Endothelial cell (in vitro differentiated cells): ENCODE results near the gene NFIB. TPM values are rescaled to one million over a fixed set of nuclear protein-coding genes. Genes with fewer than 3 reads are reported as not detected.

Experiments used
- DNase-seq: peaks from one replicate; pipeline ENCODE4 v3.0.0; 2021; ENCODE audit warnings: low spot score
- H3K27ac Mint-ChIP-seq: one replicate; pipeline ENCODE4 v1.8.0; 2021; ENCODE audit warnings: mixed read lengths, inconsistent platforms; ENCODE audit not compliant: unreplicated experiment
- H3K27me3 Mint-ChIP-seq: one replicate; pipeline ENCODE4 v1.8.0; 2021; ENCODE audit warnings: mild to moderate bottlenecking, moderate library complexity, mixed read lengths, inconsistent platforms; ENCODE audit not compliant: unreplicated experiment
- H3K36me3 Mint-ChIP-seq: one replicate; pipeline ENCODE4 v1.8.0; 2021; ENCODE audit warnings: mild to moderate bottlenecking, low read depth, mixed read lengths, inconsistent platforms; ENCODE audit not compliant: unreplicated experiment
- H3K4me1 Mint-ChIP-seq: one replicate; pipeline ENCODE4 v1.8.0; 2021; ENCODE audit warnings: mild to moderate bottlenecking, mixed read lengths, inconsistent platforms; ENCODE audit not compliant: unreplicated experiment
- H3K4me3 Mint-ChIP-seq: one replicate; pipeline ENCODE4 v1.8.0; 2021; ENCODE audit warnings: mild to moderate bottlenecking, mixed read lengths, inconsistent platforms; ENCODE audit not compliant: unreplicated experiment
- H3K9me3 Mint-ChIP-seq: one replicate; pipeline ENCODE4 v1.8.0; 2021; ENCODE audit warnings: mixed read lengths, inconsistent platforms; ENCODE audit not compliant: unreplicated experiment
- CTCF ChIP-seq: fragments of 200-600 bp; sonication (generic); IDR thresholded peaks from one replicate; pipeline ENCODE4 v1.5.0; 2021; ENCODE audit warnings: antibody characterized with exemption; ENCODE audit not compliant: unreplicated experiment
- total RNA-seq: library from RNA; stranded (reverse); fragmentation: NEBNext Ultra II Directional; extraction: Animal tissue kit (Norgen Biotek cat#: 25700); gene quantifications from one replicate; pipeline ENCODE4 v1.2.1, GENCODE V29; 2021; ENCODE audit not compliant: unreplicated experiment

The NFIB gene
- total RNA-seq, 1 donor from 2014 or later, result 120 TPM

- H3K27ac Mint-ChIP-seq, result peak overlapping the region; percentile 61
- no peak for TF ChIP-seq CTCF
- no peaks in the 10 kb centered on the region for H3K27me3 Mint-ChIP-seq
- peaks cover 53% of the 10 kb centered on the region for H3K4me1 Mint-ChIP-seq
- no peaks in the 10 kb centered on the region for H3K9me3 Mint-ChIP-seq
- no peak overlapping the region for H3K4me3 Mint-ChIP-seq
- H3K36me3 Mint-ChIP-seq, result peaks cover 32% of the 10 kb centered on the region
- no peak for DNase-seq
Observed at GRCh38 chr9:14263707-14264483, 50.0 kb downstream of the NFIB start.

DNA sequence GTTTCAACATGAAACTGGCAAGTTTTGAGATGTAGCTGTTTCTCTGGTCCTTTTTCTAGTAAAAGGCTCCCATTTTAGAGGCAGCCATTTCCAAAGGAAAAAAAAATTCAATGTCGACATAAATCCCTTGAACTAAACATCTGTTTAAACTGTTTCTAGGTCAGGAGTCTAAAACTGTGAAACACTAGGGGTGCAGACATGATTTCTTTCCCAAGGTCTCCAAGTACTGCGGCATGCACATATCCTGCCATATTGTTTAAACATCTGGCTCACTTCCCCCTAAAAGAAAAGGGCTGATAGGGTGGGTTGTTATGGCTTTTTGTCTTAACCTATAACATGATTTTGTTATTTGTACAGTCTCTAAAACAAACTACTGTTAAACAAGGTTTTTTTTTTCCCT lies 51.1 kb downstream of the NFIB start:
- peaks cover 56% of the 10 kb centered on the region for H3K4me1 Mint-ChIP-seq
- no peak overlapping the region for H3K4me3 Mint-ChIP-seq
- DNase-seq, result no peak
- H3K27ac Mint-ChIP-seq, result peak overlapping the region; percentile 49
- H3K36me3 Mint-ChIP-seq, result peaks cover 24% of the 10 kb centered on the region
- no peaks in the 10 kb centered on the region for H3K9me3 Mint-ChIP-seq
- no peaks in the 10 kb centered on the region for H3K27me3 Mint-ChIP-seq
- no peak for TF ChIP-seq CTCF

DNA sequence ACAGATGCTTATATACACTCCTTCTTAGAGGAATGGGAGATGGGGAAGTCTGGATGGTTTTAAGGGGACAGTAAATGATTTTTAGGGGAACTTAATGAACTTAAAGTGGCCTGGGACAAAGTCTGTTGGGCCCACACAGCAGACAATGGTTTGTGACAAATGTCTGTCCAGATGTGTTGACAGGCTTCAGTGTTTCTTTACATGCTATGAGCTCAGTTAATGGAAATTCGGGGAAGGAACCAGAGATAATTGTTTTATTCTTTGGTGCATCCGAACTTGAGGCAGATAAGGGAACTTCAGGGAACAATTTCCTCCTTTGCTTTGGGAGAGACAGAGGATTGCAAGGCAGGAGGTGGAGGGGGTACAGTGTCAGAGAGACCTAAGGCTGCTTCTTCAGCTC lies 52.3 kb downstream of the NFIB start:
- peak overlapping the region; percentile 34 for H3K4me3 Mint-ChIP-seq
- DNase-seq, result no peak
- H3K27me3 Mint-ChIP-seq, result no peaks in the 10 kb centered on the region
- peaks cover 63% of the 10 kb centered on the region for H3K4me1 Mint-ChIP-seq
- no peaks in the 10 kb centered on the region for H3K9me3 Mint-ChIP-seq
- H3K36me3 Mint-ChIP-seq, result peaks cover 22% of the 10 kb centered on the region
- H3K27ac Mint-ChIP-seq, result peak overlapping the region; percentile 83
- no peak for TF ChIP-seq CTCF

DNA sequence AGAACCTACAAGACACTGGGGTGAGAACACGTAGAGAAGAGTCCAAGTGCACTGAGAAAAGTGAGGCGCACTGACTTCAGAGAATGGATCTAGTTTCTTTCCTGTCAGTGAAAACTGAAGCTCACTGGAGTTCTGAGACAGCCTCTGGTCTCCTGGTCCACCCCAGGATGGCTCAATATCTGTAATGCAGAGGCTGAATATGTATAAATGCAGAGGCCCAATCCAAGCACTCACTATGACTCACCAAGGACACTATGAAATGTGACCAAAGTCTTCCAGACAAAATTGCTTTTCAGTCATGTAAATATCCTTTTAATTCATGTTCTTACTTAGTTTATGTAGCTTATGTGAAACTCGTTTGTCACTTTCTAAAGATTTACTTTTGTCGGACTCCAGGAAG lies 53.8 kb downstream of the NFIB start:
- Mint-ChIP-seq H3K4me1 (peaks cover 59% of the 10 kb centered on the region), H3K36me3 (peaks cover 11% of the 10 kb centered on the region), H3K9me3 (no peaks in the 10 kb centered on the region), H3K27ac (no peak overlapping the region), H3K27me3 (no peaks in the 10 kb centered on the region), H3K4me3 (no peak overlapping the region)
- no peak for TF ChIP-seq CTCF
- DNase-seq, result no peak

GRCh38 chr9:14258660-14259239 lies 55.2 kb downstream of the NFIB start:
- TF ChIP-seq CTCF, result no peak
- Mint-ChIP-seq H3K9me3 (no peaks in the 10 kb centered on the region), H3K27me3 (no peaks in the 10 kb centered on the region), H3K27ac (no peak overlapping the region), H3K4me3 (no peak overlapping the region), H3K36me3 (peaks cover 9% of the 10 kb centered on the region), H3K4me1 (peaks cover 52% of the 10 kb centered on the region)
- no peak for DNase-seq
